GM19240 (cell line): ENCODE results near the gene ETS1.

Experiments used
- DNase-seq: peaks from one replicate; pipeline ENCODE4 v3.0.0; 2011; ENCODE audit warnings: low spot score; ENCODE audit not compliant: insufficient read length

Gene ETS1

GRCh38 chr11:128595775-128596174 lies 8.4 kb upstream of the ETS1 start:
- no peak for DNase-seq

- DNase-seq, result no peak
Observed at GRCh38 chr11:128595221-128595620, 7.9 kb upstream of the ETS1 start.

GRCh38 chr11:128594226-128594625 lies 6.9 kb upstream of the ETS1 start:
- no peak for DNase-seq

GRCh38 chr11:128593281-128593680 lies 5.9 kb upstream of the ETS1 start:
- DNase-seq, result no peak

DNA sequence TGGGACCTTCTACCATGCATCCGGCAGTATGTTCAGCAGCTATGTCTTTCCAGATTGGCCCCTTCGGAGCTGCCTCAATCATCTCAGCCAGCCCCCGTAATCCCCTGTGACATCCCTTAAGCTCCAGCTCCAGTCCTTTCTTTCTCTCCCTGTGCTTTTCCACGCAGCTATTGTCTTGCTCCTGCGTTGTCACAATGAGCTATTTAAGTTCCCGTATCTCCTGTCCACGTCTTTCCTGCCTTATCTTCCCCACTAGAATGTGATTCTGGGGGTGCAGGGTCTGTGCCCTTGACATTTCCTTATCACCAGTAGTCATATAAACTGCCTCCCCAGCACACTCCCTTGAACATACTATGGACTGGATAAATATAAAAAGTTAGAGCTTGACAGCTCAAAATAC lies 5.1 kb upstream of the ETS1 start:
- DNase-seq, result no peak

DNA sequence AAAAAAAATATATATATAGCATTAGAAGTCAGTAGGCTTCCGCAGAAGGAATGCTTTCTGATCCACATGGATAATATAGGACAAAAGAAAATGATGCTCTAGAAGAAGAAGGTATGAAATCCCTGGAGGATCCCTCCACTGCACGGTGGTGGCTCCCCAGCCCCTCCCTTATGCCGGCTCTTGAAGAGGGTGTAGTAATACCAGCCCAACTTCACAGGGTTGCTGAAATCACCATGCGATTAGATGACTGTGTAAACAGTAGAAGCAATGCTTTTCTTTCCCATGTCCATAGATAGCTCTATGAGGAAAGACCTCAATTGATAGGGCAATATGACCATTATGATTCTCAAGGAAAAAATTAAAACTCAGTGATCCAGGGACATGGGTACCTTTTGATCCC lies 3.2 kb upstream of the ETS1 start:
- no peak for DNase-seq

GRCh38 chr11:128589998-128590397 lies 2.6 kb upstream of the ETS1 start:
- no peak for DNase-seq

GRCh38 chr11:128588093-128588492 lies 735 bp upstream of the ETS1 start:
- DNase-seq, result no peak

- no peak for DNase-seq
Observed at GRCh38 chr11:128586689-128587088, 669 bp downstream of the ETS1 start.

GRCh38 chr11:128585498-128586238 lies 1.7 kb downstream of the ETS1 start:
- DNase-seq, result no peak

DNA sequence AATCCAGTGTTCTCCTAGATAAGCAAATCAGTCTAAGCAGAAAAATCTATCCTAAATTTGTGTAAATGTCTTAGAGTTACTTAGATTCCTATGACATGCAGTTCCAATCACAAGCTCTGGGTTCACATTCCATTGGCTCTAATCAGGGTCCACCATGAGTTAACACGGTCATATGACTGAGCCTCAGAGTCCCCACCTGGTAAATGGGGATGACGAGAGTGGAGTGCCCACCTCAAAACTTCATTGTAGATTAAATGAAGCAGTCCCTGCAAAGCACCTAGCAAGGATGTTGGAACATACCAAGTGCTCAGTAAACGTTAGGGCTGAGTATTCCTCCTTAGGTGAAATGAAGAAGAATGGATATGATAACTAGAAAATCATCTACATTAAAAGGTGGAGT lies 3.1 kb downstream of the ETS1 start:
- no peak for DNase-seq

DNA sequence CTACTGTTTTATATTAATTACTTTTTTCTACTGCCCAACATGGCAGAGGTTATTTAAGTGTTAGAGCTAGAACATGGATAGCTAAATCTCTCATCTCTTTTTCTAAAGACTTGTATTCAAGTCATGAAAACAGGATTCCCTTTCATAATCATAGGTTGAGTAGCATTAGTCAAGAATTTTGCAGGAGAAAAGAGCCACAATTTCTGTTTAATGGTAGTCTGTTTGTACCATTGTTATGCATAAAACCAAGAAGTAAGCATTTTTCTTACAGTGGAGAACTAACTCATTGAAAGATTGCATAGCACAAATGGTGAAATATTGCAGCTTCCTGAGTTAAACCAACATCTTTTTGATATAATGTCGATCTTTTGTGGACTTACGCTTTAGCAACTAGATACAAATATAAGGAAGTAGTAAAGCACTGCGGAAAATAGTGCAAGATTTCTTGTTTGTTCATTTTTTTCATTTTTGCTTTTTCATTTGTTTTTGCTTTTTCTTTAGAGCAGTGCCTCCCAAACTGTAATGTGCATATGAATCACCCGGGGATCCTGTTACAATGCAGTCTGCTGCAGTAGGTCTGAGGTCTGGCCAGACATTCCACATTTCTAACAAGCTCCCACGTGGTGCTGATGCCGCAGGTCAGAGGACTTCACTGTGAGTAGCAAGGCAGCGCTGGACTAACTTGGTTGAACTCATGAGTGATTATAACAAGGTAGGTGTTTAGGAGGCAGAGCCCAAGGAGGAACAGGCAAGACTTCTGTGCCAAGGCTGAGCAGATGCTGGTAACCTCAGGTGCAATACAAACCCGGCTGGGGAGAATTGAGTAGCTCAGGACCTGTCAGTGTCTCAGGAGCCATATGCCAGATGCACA lies 4.6 kb downstream of the ETS1 start:
- DNase-seq, result no peak

DNA sequence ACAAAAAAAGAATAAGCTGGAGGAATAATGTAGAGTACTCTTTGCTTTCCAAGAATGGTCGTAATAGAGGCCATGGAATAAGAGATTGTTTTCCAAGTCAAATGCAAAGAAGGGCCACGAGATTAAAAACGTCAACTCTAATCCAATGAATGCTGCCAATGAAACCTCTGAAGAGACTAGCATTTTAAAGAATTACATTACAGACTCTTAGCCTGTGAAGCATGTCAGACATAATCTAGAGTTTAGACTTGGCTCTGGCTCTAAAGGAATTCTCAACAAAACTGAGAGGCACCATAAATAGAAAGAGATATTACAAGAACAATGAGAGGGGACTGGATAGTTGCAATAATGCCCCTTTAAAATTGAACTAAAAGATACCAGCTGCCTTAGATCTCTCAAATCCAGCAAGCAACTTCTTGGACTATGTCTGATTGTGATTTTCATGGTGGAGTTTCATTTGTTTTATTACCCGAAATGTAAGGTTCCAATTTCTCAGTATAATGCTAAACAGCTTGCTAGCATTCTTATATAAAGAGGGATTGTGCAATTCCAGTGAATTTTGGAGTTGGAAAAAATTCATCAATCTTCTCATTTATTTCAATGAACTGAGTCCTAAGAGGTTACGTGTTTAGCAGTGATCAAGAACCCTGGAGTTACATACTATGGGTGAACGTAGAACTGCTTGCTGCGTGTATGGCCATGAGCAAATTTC lies 5.6 kb downstream of the ETS1 start:
- no peak for DNase-seq

GRCh38 chr11:128580612-128581011 lies 6.7 kb downstream of the ETS1 start:
- DNase-seq, result no peak

GRCh38 chr11:128579798-128580504 lies 7.4 kb downstream of the ETS1 start:
- no peak for DNase-seq

DNA sequence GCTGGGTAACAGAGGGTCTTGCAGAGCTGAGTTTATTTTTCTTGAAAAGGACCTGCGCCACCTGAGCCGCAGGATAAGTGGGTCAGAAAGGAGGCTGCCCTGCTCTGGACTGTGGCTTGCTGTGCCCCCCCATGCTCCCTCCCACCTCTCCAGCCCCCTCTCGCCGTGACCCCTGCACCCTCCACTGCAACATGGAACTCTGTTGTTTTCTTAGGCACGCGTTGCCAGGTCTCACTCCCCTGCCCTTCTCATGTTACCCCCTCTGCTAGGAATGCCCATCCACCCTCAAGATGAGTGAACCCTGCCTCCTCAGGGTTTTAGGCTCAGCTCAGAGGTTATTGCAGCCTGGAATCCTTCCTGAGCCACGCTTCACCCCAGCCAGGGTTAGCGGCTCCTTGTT lies 10.8 kb downstream of the ETS1 start:
- DNase-seq, result no peak

- DNase-seq, result no peak
Observed at GRCh38 chr11:128575961-128576350, 11.4 kb downstream of the ETS1 start.

DNA sequence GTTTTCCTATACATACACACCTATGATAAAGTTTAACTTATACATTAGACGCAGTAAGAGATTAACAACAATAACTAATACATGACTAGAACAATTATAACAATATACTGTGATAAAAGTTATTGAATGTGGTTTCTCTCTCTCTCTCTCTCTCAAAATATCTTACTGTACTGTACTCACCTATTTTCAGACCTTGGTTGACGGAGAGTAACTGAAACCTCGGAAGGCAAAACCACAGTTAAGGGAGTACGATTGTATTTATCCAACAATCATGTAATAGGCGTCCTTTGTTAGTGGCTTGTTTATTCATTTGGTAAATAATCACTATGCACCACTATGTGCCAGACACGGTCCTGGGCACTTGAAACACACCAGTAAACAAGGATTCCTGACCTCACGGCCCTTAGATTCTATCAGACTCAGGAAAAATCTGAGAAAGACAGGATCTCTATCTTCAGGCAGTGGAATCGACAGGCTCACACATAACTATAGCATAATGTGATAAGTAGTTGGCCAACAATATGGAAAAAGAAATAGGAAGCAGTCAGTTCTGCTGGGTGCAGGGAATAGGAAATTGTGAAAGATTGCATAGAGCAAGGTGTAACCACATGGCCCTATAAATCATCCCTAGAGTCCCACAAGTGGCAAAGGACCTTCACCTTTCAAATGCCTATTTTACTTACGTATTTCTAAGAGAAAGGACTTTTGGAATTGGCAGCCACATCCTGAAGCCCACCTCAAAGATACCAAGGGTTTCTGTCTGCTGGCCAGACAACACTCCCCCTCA lies 12.0 kb downstream of the ETS1 start:
- no peak for DNase-seq

DNA sequence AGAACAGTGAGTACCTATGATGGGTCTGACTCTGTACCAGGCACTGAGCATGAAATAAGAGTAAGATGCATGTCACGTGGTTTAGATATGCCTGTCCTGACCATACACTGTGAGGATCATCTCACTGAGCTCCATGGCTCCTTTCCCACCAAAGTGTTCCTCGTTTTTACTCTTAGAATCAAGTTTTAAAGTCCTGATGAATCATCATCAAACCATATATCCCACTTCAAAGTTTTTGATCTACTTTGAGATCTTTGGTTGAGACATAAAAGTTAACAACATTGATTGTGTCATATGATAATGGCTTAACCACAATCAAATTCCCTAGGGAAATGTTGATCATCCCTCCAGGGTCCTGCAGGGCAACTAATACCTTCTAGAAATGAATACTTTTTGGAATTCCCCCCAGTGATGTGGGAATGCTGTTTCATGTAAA lies 12.8 kb downstream of the ETS1 start:
- no peak for DNase-seq

DNA sequence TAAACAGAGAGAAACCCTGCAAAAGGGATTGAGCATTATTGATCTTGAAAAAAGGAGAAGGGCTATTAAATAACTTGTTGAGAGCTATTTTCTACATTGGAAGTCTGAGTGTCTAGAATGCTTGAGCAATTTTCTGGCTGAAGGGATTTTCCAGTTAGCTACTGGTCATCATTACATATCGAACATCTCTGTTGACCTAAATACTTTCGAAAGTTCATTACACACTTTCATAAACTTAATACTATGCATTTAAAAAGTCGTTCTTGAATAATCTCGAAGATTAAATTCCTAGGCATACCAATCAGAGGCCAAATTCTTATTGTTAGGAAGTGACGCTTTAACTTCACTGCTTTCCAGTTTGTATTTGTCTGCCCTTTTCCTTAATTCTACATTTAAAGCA lies 13.7 kb downstream of the ETS1 start:
- no peak for DNase-seq

GRCh38 chr11:128572965-128573364 lies 14.4 kb downstream of the ETS1 start:
- no peak for DNase-seq
